Activated B cell treated with CpG ODN at 0.5 μM for 24 hours (primary cell): ENCODE data around the gene PSMA4. TPM values are rescaled to one million over a fixed set of nuclear protein-coding genes. Genes with fewer than 3 reads are reported as not detected.

Experiments used
- ATAC-seq: fragments of 200-7000 bp; cut with Tn5 transposase; one replicate; pipeline ENCODE4 v1.10.0; 2021; ENCODE audit warnings: low read depth, mild to moderate bottlenecking, moderate library complexity
- CTCF ChIA-PET: fragments of 350-600 bp; sonication (Branson Sonifier 250); formaldehyde crosslinking; loops from one replicate; lab custom pipeline; 2021; ENCODE audit warnings: antibody characterized with exemption; lab: Charles Lee
- POLR2A ChIA-PET: fragments of 350-600 bp; sonication (Branson Sonifier 250); formaldehyde crosslinking; loops from one replicate; lab custom pipeline; 2021; ENCODE audit warnings: antibody characterized with exemption; lab: Charles Lee
- DNase-seq: peaks from one replicate; pipeline ENCODE4 v3.0.0; 2022
- H3K27ac Mint-ChIP-seq: one replicate; pipeline ENCODE4 v1.8.0; 2020; ENCODE audit warnings: mixed read lengths
- H3K27me3 Mint-ChIP-seq: one replicate; pipeline ENCODE4 v1.8.0; 2021; ENCODE audit warnings: mixed read lengths
- H3K36me3 Mint-ChIP-seq: one replicate; pipeline ENCODE4 v1.8.0; 2021; ENCODE audit warnings: low read depth, mixed read lengths
- H3K4me1 Mint-ChIP-seq: one replicate; pipeline ENCODE4 v1.8.0; 2021; ENCODE audit warnings: mixed read lengths
- H3K4me3 Mint-ChIP-seq: one replicate; pipeline ENCODE4 v1.8.0; 2020; ENCODE audit warnings: mild to moderate bottlenecking, mixed read lengths
- H3K9me3 Mint-ChIP-seq: one replicate; pipeline ENCODE4 v1.8.0; 2020; ENCODE audit warnings: mixed read lengths
- intact Hi-C: fragments of 100-400 bp; cut with micrococcal nuclease; formaldehyde crosslinking; loops from one replicate; pipeline ENCODE4 v1.15.1; 2024
- total RNA-seq: library from RNA; stranded (reverse); gene quantifications from 2 replicates; pipeline ENCODE4 v1.2.3, GENCODE V29; 2022
- TF ChIP-seq, protein P1 (sequence below): fragments of 200-600 bp; IDR thresholded peaks from one replicate; pipeline ENCODE4 v1.8.0; 2022; ENCODE audit warnings: antibody characterized with exemption, mild to moderate bottlenecking

Gene PSMA4
- total RNA-seq, 1 donor from 2014 or later: 178 TPM

DNA sequence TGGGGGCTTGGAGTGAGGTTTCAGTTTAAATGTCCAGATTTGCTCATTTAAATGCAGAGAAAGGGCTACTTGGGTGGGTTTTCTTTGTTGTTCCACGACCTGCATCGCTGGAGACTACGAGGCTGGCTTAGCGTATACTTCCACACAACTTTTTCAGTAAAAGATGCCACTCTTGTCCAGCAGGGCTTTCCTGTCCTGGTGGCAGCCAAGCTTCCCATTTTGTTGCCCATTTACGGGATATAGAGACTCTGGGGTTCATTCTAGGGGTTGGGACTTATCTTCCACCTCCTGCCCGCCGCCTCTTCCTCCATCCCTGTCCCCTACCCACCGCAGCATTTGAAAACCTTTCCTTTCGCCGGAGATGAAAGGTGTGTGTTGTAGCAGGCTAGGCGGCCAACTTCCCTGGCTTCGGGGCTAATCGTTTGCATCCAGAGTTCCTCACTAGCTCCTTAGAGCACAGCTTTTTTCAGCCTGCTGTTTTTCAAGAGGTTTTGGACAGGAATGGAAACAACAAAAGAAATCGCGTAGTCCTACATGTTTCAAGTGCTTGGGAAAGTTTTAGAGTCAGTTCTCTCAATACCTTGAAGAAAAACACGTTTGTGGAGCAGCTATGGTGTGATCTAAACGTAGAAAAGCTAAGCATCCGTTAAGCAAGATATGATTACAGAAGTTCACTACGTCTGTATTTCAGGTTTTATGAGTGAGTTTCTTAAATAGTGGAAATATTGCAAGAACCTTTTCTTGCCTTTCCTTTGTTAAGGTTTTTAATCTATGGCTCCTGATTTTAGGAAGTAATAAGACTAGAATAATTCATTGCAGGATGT lies 25.9 kb downstream of the PSMA4 start:
- ChIA-PET CTCF (interaction anchor here (2.0 kb wide), 1 partner anchor 26 kb away, joined by 6 read pairs; the partner anchor contains the start of gene PSMA4), POLR2A (interaction anchor here (0.6 to 2.7 kb wide), 5 partner anchors 14 to 129 kb away, joined by 4 to 57 read pairs (median 4); partner anchors contain the start of genes IREB2 and PSMA4)
- Mint-ChIP-seq H3K36me3 (no peaks in the 10 kb centered on the region), H3K9me3 (no peaks in the 10 kb centered on the region), H3K27ac (no peak overlapping the region), H3K4me3 (peak overlapping the region; percentile 86), H3K4me1 (peaks cover 21% of the 10 kb centered on the region), H3K27me3 (peaks cover 3% of the 10 kb centered on the region)
- TF ChIP-seq, protein P1, sequence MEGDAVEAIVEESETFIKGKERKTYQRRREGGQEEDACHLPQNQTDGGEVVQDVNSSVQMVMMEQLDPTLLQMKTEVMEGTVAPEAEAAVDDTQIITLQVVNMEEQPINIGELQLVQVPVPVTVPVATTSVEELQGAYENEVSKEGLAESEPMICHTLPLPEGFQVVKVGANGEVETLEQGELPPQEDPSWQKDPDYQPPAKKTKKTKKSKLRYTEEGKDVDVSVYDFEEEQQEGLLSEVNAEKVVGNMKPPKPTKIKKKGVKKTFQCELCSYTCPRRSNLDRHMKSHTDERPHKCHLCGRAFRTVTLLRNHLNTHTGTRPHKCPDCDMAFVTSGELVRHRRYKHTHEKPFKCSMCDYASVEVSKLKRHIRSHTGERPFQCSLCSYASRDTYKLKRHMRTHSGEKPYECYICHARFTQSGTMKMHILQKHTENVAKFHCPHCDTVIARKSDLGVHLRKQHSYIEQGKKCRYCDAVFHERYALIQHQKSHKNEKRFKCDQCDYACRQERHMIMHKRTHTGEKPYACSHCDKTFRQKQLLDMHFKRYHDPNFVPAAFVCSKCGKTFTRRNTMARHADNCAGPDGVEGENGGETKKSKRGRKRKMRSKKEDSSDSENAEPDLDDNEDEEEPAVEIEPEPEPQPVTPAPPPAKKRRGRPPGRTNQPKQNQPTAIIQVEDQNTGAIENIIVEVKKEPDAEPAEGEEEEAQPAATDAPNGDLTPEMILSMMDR: no peak
- intact Hi-C loops: loop anchor here (1.0 kb wide), 2 partner anchors 26 to 128 kb away; partner anchors contain the start of genes IREB2 and PSMA4
- no peak for ATAC-seq
- DNase-seq: no peak

GRCh38 chr15:78567531-78567930 lies 27.3 kb downstream of the PSMA4 start:
- CTCF ChIA-PET: interaction anchor here (0.6 kb wide), 1 partner anchor 37 kb away, joined by 3 read pairs; no protein-coding TSS in a partner anchor
- TF ChIP-seq, protein P1: no peak
- Mint-ChIP-seq H3K27ac (no peak overlapping the region), H3K9me3 (no peaks in the 10 kb centered on the region), H3K4me1 (peaks cover 21% of the 10 kb centered on the region), H3K36me3 (no peaks in the 10 kb centered on the region), H3K4me3 (no peak overlapping the region), H3K27me3 (peaks cover 3% of the 10 kb centered on the region)
- ATAC-seq (no peak), DNase-seq (no peak)
- intact Hi-C loops: no loop called here
- POLR2A ChIA-PET: interaction anchor here (0.6 to 2.2 kb wide), 2 partner anchors 27 to 419 kb away, joined by 9 to 10 read pairs; partner anchors contain the start of gene PSMA4

DNA sequence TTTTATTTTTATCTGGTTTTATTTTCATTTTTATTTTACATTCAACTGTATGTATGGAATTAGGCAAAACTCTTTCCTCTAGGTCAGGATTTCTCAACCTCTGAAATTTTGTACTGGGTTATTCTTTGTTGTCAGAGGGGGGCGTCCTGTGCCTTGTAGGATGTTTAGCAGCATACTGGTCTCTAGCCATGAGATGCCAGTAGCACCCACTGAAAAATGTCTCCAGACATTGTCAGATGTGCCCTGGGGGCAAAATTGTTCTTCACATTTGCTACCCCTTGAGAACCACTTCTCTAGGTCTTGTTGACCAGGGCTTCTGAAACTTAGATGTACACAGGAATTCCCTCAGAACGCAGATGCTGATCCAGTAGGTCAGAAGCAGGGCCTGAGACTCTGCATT lies 30.5 kb downstream of the PSMA4 start:
- H3K27ac Mint-ChIP-seq: no peak overlapping the region
- DNase-seq (no peak), ATAC-seq (no peak)
- TF ChIP-seq, protein P1: no peak
- ChIA-PET POLR2A (no interaction called here), CTCF (no interaction called here)
- H3K27me3 Mint-ChIP-seq: peaks cover 3% of the 10 kb centered on the region
- H3K4me1 Mint-ChIP-seq: peaks cover 11% of the 10 kb centered on the region
- intact Hi-C loops: no loop called here
- H3K36me3 Mint-ChIP-seq: no peaks in the 10 kb centered on the region
- no peaks in the 10 kb centered on the region for H3K9me3 Mint-ChIP-seq
- H3K4me3 Mint-ChIP-seq: no peak overlapping the region

- Mint-ChIP-seq H3K27ac (no peak overlapping the region), H3K4me3 (no peak overlapping the region), H3K36me3 (no peaks in the 10 kb centered on the region), H3K9me3 (no peaks in the 10 kb centered on the region), H3K27me3 (peaks cover 3% of the 10 kb centered on the region), H3K4me1 (peaks cover 5% of the 10 kb centered on the region)
- intact Hi-C loops: no loop called here
- DNase-seq: no peak
- ATAC-seq: no peak
- ChIA-PET POLR2A (no interaction called here), CTCF (no interaction called here)
- TF ChIP-seq, protein P1: no peak
Observed at GRCh38 chr15:78571382-78571781, 31.1 kb downstream of the PSMA4 start.

- DNase-seq (no peak), ATAC-seq (no peak)
- Mint-ChIP-seq H3K27me3 (no peaks in the 10 kb centered on the region), H3K4me1 (peaks cover 3% of the 10 kb centered on the region), H3K27ac (no peak overlapping the region), H3K36me3 (no peaks in the 10 kb centered on the region), H3K9me3 (no peaks in the 10 kb centered on the region), H3K4me3 (no peak overlapping the region)
- ChIA-PET CTCF (no interaction called here), POLR2A (no interaction called here)
- intact Hi-C loops: no loop called here
- TF ChIP-seq, protein P1: no peak
Observed at GRCh38 chr15:78573416-78573815, 33.2 kb downstream of the PSMA4 start.
